Muscle of leg (tissue), 11 donors: ENCODE data around the gene RGN. TPM values are rescaled to one million over a fixed set of nuclear protein-coding genes. Genes with fewer than 3 reads are reported as not detected.
A peak's percentile ranks its signal among the peaks of the same experiment; 100 is the strongest.
"Not testable (repeated sequence)": the region's sequence is repeated elsewhere in the genome, so short reads cannot be mapped to it uniquely, and the experiment has no call there.

ENCODE experiments used
- DNase-seq: peaks from one replicate; pipeline ENCODE4 v3.0.0; 2013
- H3K27ac ChIP-seq: one replicate; pipeline ENCODE4 v1.5.1; 2013; ENCODE audit warnings: mild to moderate bottlenecking, low read length, control low read depth
- H3K27me3 ChIP-seq: one replicate; pipeline ENCODE4 v1.6.1; 2013; ENCODE audit warnings: low read length; ENCODE audit not compliant: control insufficient read depth, insufficient read depth
- H3K36me3 ChIP-seq: one replicate; pipeline ENCODE4 v1.6.1; 2013; ENCODE audit warnings: low read length; ENCODE audit not compliant: control insufficient read depth, insufficient read depth
- H3K4me1 ChIP-seq: one replicate; pipeline ENCODE4 v1.6.1; 2013; ENCODE audit warnings: low read length; ENCODE audit not compliant: control insufficient read depth, insufficient read depth
- H3K4me3 ChIP-seq: one replicate; pipeline ENCODE4 v1.5.1; 2013; ENCODE audit warnings: low read length, control low read depth
- H3K9me3 ChIP-seq: replicated peaks from 2 replicates; pipeline ENCODE4 v1.6.1; 2013; ENCODE audit warnings: low read depth, low read length; ENCODE audit not compliant: control insufficient read depth
- WGBS: methylation state at CpG from one replicate; pipeline ENCODE4 v1.1.5; 2013; ENCODE audit warnings: missing lambda C conversion rate; ENCODE audit not compliant: insufficient coverage; 5-methylcytosine and 5-hydroxymethylcytosine counted together
- polyA plus RNA-seq, 8 donors: library from polyadenylated mRNA; unstranded; fragments of 120-200 nt; gene quantifications; one replicate each; pipeline versions ENCODE4 v1.2.1 to v1.2.3, GENCODE V29; 2013; ENCODE audit warnings: inconsistent platforms in 1 of 8, low replicate concordance in 1 of 8; ENCODE audit not compliant: insufficient read length in 8 of 8, insufficient read depth in 1 of 8
- total RNA-seq: library from RNA; stranded (reverse); fragments of 120-200 nt; gene quantifications from one replicate; pipeline ENCODE4 v1.2.4, GENCODE V29; 2013

RGN gene
- total and polyA plus RNA-seq, 9 donors = 1.3 to 6.2 (median 2.4) TPM

DNA sequence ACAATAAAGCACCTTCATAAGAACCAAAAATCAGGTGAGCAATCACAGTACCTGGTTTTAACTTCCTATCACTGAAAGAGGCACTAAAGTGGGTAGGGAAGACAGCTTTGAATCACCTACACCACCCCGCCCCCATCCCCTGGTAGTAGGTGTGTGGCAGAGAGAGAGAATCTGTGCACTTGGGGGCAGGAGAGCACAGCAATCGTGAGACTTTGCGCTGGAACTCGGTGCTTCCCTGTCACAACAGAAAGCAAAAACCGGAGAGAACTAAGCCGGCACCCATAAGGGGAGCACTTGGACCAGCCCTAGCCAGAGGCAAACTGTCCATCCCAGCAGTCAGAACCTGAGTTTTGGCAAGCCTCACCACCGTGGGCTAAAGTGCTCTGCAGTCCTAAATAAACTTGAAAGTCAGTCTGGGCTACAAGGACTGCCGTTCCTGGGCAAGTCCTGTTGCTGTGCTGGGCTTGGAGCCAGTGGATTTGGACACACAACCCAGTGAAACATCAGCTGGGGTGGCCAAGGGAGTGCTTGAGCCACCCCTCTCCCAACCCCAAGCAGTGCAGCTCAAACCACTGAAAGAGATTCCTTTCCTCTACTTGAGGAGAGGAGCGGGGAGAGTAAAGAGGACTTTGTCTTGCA is 34.2 kb downstream of the RGN start:
- 71% methylated on average over 7 of the region's 9 CpGs for WGBS
- no peak for DNase-seq

DNA sequence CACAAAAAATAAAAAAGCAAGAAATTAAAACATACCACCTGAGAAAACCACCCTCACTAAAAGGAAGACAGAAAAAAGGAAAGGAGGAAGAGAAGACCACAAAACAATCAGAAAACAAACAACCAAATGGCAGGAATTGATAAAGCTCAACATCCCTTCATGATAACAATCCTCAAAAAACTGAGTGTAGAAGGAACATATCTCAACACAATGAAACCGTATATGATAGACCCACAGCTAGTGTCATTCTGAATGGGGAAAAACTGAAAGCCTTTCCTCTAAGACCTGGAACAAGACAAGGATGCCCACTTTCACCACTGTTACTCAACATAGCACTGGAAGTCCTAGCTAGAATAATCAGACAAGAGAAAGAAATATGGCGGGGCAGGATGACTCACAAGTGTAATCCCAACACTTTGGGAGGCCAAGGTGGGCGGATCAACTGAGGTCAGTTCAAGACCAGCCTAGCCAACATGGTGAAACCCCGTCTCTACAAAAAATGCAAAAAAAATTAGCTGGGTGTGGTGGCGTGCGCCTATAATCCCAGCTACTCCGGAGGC is 38.4 kb downstream of the RGN start:
- H3K9me3 ChIP-seq, H3K4me3 ChIP-seq, H3K27ac ChIP-seq, DNase-seq, H3K36me3 ChIP-seq, H3K4me1 ChIP-seq: not testable (repeated sequence)
- peaks cover 36% of the 10 kb centered on the region for H3K27me3 ChIP-seq
- WGBS = 86% methylated on average over 4 of the region's 7 CpGs

More for the DNA sequence above, 34.2 kb downstream of the RGN start:
- Histone ChIP-seq H3K9me3 (no peaks in the 10 kb centered on the region), H3K4me1 (no peaks in the 10 kb centered on the region), H3K4me3 (no peak overlapping the region), H3K27me3 (peaks cover 30% of the 10 kb centered on the region), H3K27ac (no peak overlapping the region), H3K36me3 (no peaks in the 10 kb centered on the region)

DNA sequence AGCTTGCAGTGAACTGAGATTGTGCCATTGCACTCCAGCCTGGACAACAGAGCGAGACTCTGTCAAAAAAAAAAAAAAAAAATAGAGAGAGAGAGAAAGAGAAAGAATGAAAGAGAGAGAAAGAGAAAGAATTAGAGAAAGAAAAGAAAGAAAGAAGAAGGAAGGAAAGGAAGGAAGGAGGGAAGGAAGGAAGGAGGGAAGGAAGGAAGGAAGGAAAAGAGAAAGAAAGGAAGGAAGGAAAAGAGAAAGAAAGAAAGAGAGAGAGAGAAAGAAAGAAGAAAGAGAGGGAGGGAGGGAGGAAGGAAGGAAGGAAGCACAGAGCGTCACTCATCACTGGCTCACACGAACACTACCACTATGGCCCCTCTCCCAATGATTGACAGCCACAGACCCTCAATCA is 46.2 kb downstream of the RGN start:
- H3K4me3 ChIP-seq = not testable (repeated sequence)
- 67% methylated on average over 1 of the region's 3 CpGs for WGBS

DNA sequence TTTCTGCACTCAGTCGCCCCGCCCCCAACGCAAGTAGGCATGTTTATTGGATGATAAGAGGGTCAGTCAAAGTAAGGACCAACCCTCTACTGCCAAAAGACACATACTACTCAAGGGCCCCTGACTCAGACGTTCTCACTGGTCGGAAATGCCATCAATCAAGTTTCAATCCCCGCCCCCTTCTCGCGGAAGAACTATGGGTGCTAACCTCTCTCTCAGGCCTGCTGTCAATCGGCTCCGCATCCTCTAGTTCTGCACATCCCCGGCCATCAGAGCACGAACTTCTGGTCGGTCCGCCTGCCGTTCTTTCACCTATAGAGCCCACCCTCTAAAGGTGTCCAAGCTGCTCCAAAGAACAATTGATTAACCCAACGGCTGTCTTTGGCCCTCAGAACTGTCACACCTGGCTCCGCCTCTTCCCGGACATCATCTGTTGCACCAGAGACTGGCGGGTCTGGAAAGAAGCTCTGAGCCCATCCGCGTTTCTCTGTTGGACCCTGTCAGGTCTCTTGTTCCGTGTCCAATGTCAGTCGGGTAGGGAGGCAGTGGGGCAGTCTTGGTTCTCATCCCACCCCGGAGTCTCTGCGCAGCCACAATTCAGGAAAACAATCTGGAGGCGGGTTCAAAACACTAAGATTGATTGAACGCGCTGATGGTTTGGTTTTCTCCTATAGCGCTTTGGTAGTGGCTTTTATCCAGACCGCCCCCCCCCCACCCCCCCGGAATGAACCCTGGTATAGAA is 51.1 kb downstream of the RGN start:
- DNase-seq = peak; percentile 99
- Histone ChIP-seq H3K4me1 (peaks cover 3% of the 10 kb centered on the region), H3K27ac (peak overlapping the region; percentile 96), H3K36me3 (no peaks in the 10 kb centered on the region), H3K9me3 (no peaks in the 10 kb centered on the region), H3K4me3 (peak overlapping the region; percentile 65), H3K27me3 (peaks cover 46% of the 10 kb centered on the region)
- 37% methylated on average over 21 of the region's 31 CpGs for WGBS

More for the DNA sequence above, 46.2 kb downstream of the RGN start:
- peaks cover 53% of the 10 kb centered on the region for H3K27me3 ChIP-seq
- H3K4me1 ChIP-seq, H3K9me3 ChIP-seq, H3K27ac ChIP-seq, DNase-seq, H3K36me3 ChIP-seq: not testable (repeated sequence)

DNA sequence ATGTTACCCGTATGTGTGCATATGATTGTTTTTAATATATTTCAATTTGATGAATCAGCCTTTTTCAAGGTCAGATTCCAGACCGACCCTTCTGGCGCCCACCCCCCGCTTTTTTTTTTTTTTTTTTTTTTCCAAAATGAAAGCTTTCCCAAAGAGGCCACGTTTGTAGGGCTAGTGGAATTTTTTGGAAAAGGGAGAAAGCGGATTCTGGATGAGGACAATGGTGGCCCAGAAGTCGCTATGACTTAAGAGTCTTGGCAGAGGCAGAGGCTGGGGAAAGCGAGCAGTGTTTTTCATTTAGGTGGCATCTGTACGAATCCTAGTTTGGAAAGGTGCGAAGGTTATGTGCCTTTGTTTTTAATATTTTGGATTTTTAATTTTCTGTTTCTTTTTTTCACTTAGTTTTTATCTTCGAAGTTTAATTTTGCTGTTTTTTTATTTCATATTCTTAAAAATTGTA is 51.7 kb downstream of the RGN start:
- Histone ChIP-seq H3K9me3 (no peaks in the 10 kb centered on the region), H3K27me3 (peaks cover 43% of the 10 kb centered on the region), H3K36me3 (no peaks in the 10 kb centered on the region), H3K4me1 (peaks cover 3% of the 10 kb centered on the region), H3K4me3 (peak overlapping the region; percentile 65), H3K27ac (peak overlapping the region; percentile 96)
- peak; percentile 42 for DNase-seq
- WGBS = 36% methylated on average over 4 of the region's 11 CpGs

DNA sequence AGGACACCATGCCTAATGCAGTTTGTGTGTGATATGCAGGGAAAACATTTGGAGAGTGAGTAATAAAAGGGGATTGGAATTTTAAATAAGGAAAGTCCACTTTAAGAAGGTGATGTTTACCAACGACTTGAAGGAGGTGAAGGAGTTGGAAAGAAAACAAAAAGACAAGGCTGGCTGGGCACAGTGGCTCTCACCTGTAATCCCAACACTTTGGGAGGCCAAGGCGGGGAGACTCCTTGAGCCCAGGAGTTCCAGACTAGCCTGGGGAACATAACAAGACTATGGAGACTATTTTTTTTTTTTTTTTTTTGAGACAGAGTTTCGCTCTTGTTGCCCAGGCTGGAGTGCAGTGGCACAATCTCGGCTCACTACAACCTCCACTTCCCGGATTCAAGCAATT is 55.2 kb downstream of the RGN start:
- H3K9me3 ChIP-seq = no peaks in the 10 kb centered on the region
- no peak overlapping the region for H3K27ac ChIP-seq
- no peaks in the 10 kb centered on the region for H3K36me3 ChIP-seq
- WGBS = 40% methylated on average over 1 of the region's 5 CpGs
- H3K27me3 ChIP-seq = peaks cover 38% of the 10 kb centered on the region
- H3K4me3 ChIP-seq = no peak overlapping the region
- no peak for DNase-seq
- H3K4me1 ChIP-seq = peaks cover 1% of the 10 kb centered on the region

DNA sequence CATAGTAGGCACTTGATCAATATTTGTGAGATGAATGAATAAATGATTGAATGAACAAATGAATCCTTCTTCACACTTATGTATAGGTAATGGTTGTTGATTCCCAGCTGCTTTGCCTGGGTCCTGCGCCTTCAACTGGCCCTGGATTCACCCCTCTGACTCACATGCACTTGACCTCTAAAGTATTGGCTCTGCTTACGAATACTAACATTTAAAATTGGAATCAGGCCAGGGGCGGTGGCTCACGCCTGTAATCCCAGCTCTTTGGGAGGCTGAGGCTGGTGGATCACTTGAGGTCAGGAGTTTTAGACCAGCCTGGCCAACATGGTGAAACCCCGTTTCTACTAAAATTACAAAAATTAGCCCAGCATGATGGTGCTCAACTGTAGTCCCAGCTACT is 57.4 kb downstream of the RGN start:
- H3K4me1 ChIP-seq, H3K27ac ChIP-seq, H3K36me3 ChIP-seq, DNase-seq, H3K4me3 ChIP-seq, H3K9me3 ChIP-seq: not testable (repeated sequence)
- 79% methylated on average over 4 of the region's 5 CpGs for WGBS
- peaks cover 36% of the 10 kb centered on the region for H3K27me3 ChIP-seq

DNA sequence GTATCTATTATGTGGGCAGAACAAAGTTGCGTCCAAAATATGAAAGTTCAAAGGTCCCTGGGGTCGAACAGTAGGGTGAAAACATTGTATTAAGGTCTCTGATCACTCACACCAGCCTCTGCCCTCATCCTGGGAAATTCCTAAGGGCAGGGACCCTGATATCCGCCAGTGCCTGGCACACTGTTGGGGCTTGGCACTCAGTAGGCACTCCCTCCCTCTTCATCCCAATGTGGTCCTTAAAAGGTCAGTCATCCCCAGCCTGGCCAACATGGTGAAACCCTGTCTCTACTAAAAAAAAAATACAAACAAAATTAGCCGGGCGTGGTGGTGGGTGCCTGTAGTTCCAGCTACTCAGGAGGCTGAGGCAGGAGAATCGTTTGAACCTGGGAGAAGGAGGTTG is 59.9 kb downstream of the RGN start:
- H3K4me1 ChIP-seq = peaks cover under 1% of the 10 kb centered on the region
- no peak for DNase-seq
- peaks cover 14% of the 10 kb centered on the region for H3K36me3 ChIP-seq
- no peaks in the 10 kb centered on the region for H3K9me3 ChIP-seq
- 79% methylated on average over 5 of the region's 6 CpGs for WGBS
- H3K27me3 ChIP-seq = peaks cover 45% of the 10 kb centered on the region
- H3K27ac ChIP-seq = no peak overlapping the region
- H3K4me3 ChIP-seq = no peak overlapping the region
